ENCODE data around the gene PSEN1. TPM values are rescaled to one million over a fixed set of nuclear protein-coding genes. Genes with fewer than 3 reads are reported as not detected.

The PSEN1 gene
- total RNA-seq, 1 experiment from 2014 or later = 68.3 TPM

DNA sequence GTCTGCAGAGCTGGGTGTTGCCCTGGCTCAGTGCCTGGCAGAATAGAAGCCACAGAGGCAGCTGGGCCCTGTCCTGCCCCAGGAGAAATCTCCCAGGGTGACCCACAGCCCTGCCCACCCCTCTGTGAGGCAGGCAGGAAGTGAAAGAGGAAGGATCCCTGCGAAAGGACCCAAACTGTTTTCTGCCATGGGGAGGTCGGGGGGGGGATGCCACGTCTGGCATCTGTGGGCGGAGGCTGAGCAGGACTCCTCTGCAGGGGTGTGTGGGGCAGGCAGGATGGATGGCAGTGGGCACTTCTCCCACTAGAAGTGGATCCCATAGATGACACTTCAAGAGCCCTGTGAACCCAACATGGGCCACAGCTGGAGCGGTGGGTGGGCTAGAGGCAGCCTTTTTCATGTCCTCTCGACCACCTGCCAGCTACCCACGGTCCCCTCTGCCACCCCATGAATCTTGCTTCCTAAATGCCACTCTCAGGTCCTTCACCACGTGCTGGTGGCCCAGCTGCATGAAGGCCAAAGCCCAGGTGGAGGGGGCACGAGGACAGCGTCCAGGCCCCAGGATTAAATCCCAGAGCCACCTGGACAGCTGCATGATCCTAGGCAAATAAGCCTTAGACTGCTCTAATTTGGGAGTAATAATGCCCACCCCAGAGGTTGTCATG lies 104.6 kb downstream of the PSEN1 start:
- Mint-ChIP-seq H3K4me3 (ENCODE audit: low read depth, unreplicated experiment) (no peak overlapping the region), H3K27ac (ENCODE audit: unreplicated experiment) (no peak overlapping the region), H3K4me1 (ENCODE audit: low read depth, unreplicated experiment) (peaks cover 29% of the 10 kb centered on the region), H3K36me3 (ENCODE audit: insufficient read depth, unreplicated experiment) (no peaks in the 10 kb centered on the region), H3K27me3 (ENCODE audit: unreplicated experiment) (peaks cover 72% of the 10 kb centered on the region), H3K9me3 (ENCODE audit: low read depth, unreplicated experiment) (no peaks in the 10 kb centered on the region)
- DNase-seq = no peak
- CTCF ChIA-PET = interaction anchor here (0.6 to 1.6 kb wide), 2 partner anchors 9 to 189 kb away, joined by 3 read pairs; no protein-coding TSS in a partner anchor
- no TSS peak for BruUV-seq (replicated peaks)
- intact Hi-C loops (cut with micrococcal nuclease; ENCODE audit: unreplicated experiment) = no loop called here
- TF ChIP-seq, protein P1, sequence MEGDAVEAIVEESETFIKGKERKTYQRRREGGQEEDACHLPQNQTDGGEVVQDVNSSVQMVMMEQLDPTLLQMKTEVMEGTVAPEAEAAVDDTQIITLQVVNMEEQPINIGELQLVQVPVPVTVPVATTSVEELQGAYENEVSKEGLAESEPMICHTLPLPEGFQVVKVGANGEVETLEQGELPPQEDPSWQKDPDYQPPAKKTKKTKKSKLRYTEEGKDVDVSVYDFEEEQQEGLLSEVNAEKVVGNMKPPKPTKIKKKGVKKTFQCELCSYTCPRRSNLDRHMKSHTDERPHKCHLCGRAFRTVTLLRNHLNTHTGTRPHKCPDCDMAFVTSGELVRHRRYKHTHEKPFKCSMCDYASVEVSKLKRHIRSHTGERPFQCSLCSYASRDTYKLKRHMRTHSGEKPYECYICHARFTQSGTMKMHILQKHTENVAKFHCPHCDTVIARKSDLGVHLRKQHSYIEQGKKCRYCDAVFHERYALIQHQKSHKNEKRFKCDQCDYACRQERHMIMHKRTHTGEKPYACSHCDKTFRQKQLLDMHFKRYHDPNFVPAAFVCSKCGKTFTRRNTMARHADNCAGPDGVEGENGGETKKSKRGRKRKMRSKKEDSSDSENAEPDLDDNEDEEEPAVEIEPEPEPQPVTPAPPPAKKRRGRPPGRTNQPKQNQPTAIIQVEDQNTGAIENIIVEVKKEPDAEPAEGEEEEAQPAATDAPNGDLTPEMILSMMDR (IDR thresholded peaks at IDR 0.05; ENCODE audit: unreplicated experiment) = no peak

DNA sequence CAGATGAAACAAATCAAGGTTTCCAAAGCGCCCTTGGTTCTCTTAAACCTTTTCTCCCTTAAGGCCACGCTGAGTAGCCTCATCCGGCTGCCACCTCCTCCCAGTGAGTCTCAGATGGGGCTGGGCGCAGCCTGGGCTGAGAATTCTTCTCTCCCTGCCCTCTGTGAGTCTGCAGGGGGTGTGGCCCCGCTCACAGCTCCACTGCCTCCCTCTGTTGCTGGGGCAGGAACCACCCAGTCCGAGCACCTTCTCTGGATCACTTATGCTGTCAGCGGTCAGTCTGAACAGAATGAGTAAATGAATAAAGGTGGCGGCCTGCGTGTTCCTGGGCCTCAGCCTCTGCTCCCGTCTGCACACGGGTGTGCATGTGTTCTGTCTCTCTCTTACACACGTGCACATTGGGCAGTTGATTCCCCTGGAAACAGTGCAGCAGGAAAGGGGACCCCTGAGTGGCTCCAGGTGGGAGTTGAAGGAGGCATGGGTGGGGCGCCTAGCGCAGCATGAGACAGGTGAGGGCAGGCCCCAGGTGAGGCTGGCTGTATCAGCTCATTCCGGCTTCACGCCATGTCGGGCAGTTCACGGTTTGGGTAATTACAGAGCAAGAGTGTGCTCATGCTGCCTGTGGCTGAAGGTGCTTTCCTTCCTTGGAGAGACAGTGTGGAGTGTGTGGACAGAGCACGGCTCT lies 105.3 kb downstream of the PSEN1 start:
- TF ChIP-seq, protein P1 (IDR thresholded peaks at IDR 0.05; ENCODE audit: unreplicated experiment) = no peak
- H3K4me3 Mint-ChIP-seq (ENCODE audit: low read depth, unreplicated experiment) = no peak overlapping the region
- peaks cover 66% of the 10 kb centered on the region for H3K27me3 Mint-ChIP-seq (ENCODE audit: unreplicated experiment)
- no TSS peak for BruUV-seq (replicated peaks)
- no peaks in the 10 kb centered on the region for H3K36me3 Mint-ChIP-seq (ENCODE audit: insufficient read depth, unreplicated experiment)
- peaks cover 25% of the 10 kb centered on the region for H3K4me1 Mint-ChIP-seq (ENCODE audit: low read depth, unreplicated experiment)
- CTCF ChIA-PET = interaction anchor here (0.6 to 1.6 kb wide), 2 partner anchors 10 to 188 kb away, joined by 3 read pairs; no protein-coding TSS in a partner anchor
- H3K27ac Mint-ChIP-seq (ENCODE audit: unreplicated experiment) = no peak overlapping the region
- H3K9me3 Mint-ChIP-seq (ENCODE audit: low read depth, unreplicated experiment) = no peaks in the 10 kb centered on the region
- DNase-seq = no peak
- intact Hi-C loops (cut with micrococcal nuclease; ENCODE audit: unreplicated experiment) = no loop called here

DNA sequence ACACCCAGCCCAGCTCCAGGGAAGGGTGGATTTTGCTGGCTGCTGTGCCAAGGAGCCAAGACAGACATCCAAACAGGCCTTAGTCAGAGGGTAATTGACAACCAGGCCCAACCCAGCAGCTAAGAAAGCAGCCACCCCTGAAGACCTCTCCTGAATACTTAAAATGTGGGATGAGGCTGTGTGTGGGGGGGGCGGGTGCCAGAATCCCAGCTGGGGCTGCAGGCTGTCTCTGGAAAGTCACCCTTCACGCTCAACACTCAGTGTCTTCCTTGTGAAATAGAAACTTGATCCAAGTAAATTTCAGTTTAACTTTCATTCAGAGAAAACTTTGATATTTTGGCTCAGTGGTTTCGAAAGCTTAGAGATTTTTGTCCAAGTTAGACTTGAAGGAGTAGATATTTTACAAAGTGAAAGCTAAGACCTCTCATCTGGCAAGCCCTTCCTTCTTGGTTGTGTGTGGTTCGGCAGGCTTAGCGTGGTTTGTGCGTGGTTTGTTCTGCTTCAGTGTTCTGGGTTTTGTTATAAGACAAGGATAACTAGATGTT lies 106.1 kb downstream of the PSEN1 start:
- intact Hi-C loops (cut with micrococcal nuclease; ENCODE audit: unreplicated experiment) = no loop called here
- Mint-ChIP-seq H3K36me3 (ENCODE audit: insufficient read depth, unreplicated experiment) (no peaks in the 10 kb centered on the region), H3K27ac (ENCODE audit: unreplicated experiment) (no peak overlapping the region), H3K9me3 (ENCODE audit: low read depth, unreplicated experiment) (no peaks in the 10 kb centered on the region), H3K4me3 (ENCODE audit: low read depth, unreplicated experiment) (no peak overlapping the region), H3K4me1 (ENCODE audit: low read depth, unreplicated experiment) (peaks cover 17% of the 10 kb centered on the region), H3K27me3 (ENCODE audit: unreplicated experiment) (peaks cover 57% of the 10 kb centered on the region)
- DNase-seq = no peak
- BruUV-seq (replicated peaks) = no TSS peak
- CTCF ChIA-PET = no interaction called here
- TF ChIP-seq, protein P1 (IDR thresholded peaks at IDR 0.05; ENCODE audit: unreplicated experiment) = no peak

DNA sequence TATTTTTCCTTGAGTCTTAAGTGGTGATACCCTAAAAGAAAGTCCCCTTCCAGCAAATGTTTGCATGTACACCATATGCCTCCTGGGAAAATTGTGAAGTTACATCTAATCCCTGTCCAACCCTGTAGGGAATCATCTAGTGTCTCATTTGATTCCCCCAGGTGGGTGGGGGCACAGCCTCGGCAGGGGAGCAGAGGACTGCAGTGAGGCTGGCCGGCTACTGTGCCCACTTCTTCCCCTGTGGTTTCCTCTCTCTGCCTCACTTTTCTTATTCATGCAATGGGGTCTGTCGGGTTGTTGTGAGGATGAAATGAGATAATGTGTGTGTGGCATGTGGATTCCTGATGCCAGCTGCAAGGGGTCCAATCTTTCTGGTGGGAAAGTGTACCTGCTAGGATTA lies 107.0 kb downstream of the PSEN1 start:
- intact Hi-C loops (cut with micrococcal nuclease; ENCODE audit: unreplicated experiment) = no loop called here
- no TSS peak for BruUV-seq (replicated peaks)
- Mint-ChIP-seq H3K9me3 (ENCODE audit: low read depth, unreplicated experiment) (no peaks in the 10 kb centered on the region), H3K36me3 (ENCODE audit: insufficient read depth, unreplicated experiment) (no peaks in the 10 kb centered on the region), H3K27ac (ENCODE audit: unreplicated experiment) (no peak overlapping the region), H3K4me1 (ENCODE audit: low read depth, unreplicated experiment) (peaks cover 14% of the 10 kb centered on the region), H3K27me3 (ENCODE audit: unreplicated experiment) (peaks cover 50% of the 10 kb centered on the region), H3K4me3 (ENCODE audit: low read depth, unreplicated experiment) (no peak overlapping the region)
- CTCF ChIA-PET = no interaction called here
- TF ChIP-seq, protein P1 (IDR thresholded peaks at IDR 0.05; ENCODE audit: unreplicated experiment) = no peak
- no peak for DNase-seq

All from Calu3 (cell line).